HG02852 (cell line): Measurements from ENCODE around the gene SULT1B1.

Source experiments
- ATAC-seq: cut with Tn5 transposase; IDR thresholded peaks from one replicate; pipeline ENCODE4 v1.9.1; 2021; ENCODE audit warnings: mild to moderate bottlenecking, moderate library complexity; ENCODE audit not compliant: unreplicated experiment

SULT1B1 gene

GRCh38 chr4:69701696-69702095, 58.7 kb downstream of the SULT1B1 start:
- no peak for ATAC-seq

- no peak for ATAC-seq
Observed at GRCh38 chr4:69697536-69698242, 62.7 kb downstream of the SULT1B1 start.

GRCh38 chr4:69689599-69689998, 70.8 kb downstream of the SULT1B1 start:
- no peak for ATAC-seq

GRCh38 chr4:69684804-69685203, 75.6 kb downstream of the SULT1B1 start:
- ATAC-seq: no peak
